ENCODE measurements around the gene TMEM205.

DNA sequence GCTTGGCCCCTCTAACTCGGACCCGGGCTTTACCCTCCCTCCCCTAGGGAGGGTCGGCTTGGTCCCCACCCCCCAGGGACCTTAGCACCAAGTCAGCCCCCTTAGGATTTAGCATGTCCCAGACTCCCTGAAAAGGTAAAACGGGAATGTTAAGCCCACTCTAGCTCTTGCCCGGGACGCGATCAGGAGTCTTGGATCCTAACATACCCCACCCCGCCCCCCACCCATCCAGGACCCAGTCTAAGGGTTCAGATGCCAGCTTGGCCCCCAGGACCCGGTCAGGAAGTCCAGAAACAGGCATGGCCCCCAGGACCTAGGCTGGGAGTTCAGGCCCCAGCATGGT, 37.6 kb upstream of the TMEM205 start:
- TF ChIP-seq, protein P1, sequence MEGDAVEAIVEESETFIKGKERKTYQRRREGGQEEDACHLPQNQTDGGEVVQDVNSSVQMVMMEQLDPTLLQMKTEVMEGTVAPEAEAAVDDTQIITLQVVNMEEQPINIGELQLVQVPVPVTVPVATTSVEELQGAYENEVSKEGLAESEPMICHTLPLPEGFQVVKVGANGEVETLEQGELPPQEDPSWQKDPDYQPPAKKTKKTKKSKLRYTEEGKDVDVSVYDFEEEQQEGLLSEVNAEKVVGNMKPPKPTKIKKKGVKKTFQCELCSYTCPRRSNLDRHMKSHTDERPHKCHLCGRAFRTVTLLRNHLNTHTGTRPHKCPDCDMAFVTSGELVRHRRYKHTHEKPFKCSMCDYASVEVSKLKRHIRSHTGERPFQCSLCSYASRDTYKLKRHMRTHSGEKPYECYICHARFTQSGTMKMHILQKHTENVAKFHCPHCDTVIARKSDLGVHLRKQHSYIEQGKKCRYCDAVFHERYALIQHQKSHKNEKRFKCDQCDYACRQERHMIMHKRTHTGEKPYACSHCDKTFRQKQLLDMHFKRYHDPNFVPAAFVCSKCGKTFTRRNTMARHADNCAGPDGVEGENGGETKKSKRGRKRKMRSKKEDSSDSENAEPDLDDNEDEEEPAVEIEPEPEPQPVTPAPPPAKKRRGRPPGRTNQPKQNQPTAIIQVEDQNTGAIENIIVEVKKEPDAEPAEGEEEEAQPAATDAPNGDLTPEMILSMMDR (conservative IDR thresholded peaks at IDR 0.05; ENCODE audit: low read length): no peak
- no peak for TF ChIP-seq EZH2phosphoT487 (IDR thresholded peaks at IDR 0.05; ENCODE audit: borderline replicate concordance)
